ENCODE measurements around the gene CEACAM6. TPM values are rescaled to one million over a fixed set of nuclear protein-coding genes. Genes with fewer than 3 reads are reported as not detected.
"Not testable (repeated sequence)": the region's sequence is repeated elsewhere in the genome, so short reads cannot be mapped to it uniquely, and the experiment has no call there.

CEACAM6 gene
- polyA plus RNA-seq, 2 of the 4 experiments (the other 2 are of a cell fraction): 0.97 to 17.7 TPM

DNA sequence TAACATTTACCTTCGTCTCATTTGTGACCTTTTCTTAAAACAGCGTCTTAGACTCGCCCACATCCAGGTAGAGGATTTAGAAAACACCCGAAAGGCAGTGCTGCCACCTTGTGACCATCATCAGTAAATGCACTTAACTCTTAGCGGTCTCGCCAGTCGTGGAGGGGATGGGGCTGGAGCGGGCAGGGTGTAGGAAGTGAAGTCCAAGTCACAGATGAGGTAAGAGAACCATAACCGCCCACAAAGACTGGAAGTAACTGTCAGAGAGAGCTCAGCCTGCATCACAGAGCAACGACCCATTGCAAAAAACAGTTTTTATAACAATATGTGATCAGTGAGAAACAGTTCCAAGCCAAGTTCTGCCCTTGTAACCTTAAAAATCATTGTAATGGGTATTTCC is 30.3 kb downstream of the CEACAM6 start:
- CTCF ChIA-PET: interaction anchor here (0.6 to 19.2 kb wide), 48 partner anchors 9 to 343 kb away, joined by 3 to 474 read pairs (median 6); partner anchors contain the start of genes CEACAM3, CEACAM6 and ERICH4
- no peaks in the 10 kb centered on the region for H3K9me3 ChIP-seq
- FAIRE-seq: peak; percentile 100
- TF ChIP-seq PHF8 (IDR thresholded peaks at IDR 0.05; ENCODE audit: borderline replicate concordance, low read depth) (no peak), MAFK (IDR thresholded peaks at IDR 0.05; ENCODE audit: partially characterized antibody) (no peak), ZSCAN20 (CRISPR knock-in tag; IDR thresholded peaks at IDR 0.05) (no peak), POLR2A (IDR thresholded peaks at IDR 0.05; ENCODE audit: low read length) (no peak), RAD21 (conservative IDR thresholded peaks at IDR 0.05 in 1 of 2, IDR thresholded peaks at IDR 0.05 in 1 of 2) (peak; percentile 80 to 88), KDM1A (IDR thresholded peaks at IDR 0.05; ENCODE audit: low read depth) (no peak), HEYL (CRISPR knock-in tag; IDR thresholded peaks at IDR 0.05) (no peak), CHD2 (IDR thresholded peaks at IDR 0.05; ENCODE audit: low read length, partially characterized antibody) (no peak), FOSB (CRISPR knock-in tag; IDR thresholded peaks at IDR 0.05) (no peak), MAZ (IDR thresholded peaks at IDR 0.05; ENCODE audit: borderline replicate concordance, low read depth, low read length) (no peak), ZC3H11A (IDR thresholded peaks at IDR 0.05) (no peak), RNF2 (IDR thresholded peaks at IDR 0.05; ENCODE audit: borderline replicate concordance, low read depth) (no peak), SMC3 (IDR thresholded peaks at IDR 0.05) (peak; percentile 59)
- TF ChIP-seq, protein P1, sequence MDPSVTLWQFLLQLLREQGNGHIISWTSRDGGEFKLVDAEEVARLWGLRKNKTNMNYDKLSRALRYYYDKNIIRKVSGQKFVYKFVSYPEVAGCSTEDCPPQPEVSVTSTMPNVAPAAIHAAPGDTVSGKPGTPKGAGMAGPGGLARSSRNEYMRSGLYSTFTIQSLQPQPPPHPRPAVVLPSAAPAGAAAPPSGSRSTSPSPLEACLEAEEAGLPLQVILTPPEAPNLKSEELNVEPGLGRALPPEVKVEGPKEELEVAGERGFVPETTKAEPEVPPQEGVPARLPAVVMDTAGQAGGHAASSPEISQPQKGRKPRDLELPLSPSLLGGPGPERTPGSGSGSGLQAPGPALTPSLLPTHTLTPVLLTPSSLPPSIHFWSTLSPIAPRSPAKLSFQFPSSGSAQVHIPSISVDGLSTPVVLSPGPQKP (IDR thresholded peaks at IDR 0.05; ENCODE audit: low read depth, low read length): no peak
- TF ChIP-seq, protein P2, sequence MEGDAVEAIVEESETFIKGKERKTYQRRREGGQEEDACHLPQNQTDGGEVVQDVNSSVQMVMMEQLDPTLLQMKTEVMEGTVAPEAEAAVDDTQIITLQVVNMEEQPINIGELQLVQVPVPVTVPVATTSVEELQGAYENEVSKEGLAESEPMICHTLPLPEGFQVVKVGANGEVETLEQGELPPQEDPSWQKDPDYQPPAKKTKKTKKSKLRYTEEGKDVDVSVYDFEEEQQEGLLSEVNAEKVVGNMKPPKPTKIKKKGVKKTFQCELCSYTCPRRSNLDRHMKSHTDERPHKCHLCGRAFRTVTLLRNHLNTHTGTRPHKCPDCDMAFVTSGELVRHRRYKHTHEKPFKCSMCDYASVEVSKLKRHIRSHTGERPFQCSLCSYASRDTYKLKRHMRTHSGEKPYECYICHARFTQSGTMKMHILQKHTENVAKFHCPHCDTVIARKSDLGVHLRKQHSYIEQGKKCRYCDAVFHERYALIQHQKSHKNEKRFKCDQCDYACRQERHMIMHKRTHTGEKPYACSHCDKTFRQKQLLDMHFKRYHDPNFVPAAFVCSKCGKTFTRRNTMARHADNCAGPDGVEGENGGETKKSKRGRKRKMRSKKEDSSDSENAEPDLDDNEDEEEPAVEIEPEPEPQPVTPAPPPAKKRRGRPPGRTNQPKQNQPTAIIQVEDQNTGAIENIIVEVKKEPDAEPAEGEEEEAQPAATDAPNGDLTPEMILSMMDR (IDR thresholded peaks at IDR 0.05): peak; percentile 99
- TF ChIP-seq, protein P3, sequence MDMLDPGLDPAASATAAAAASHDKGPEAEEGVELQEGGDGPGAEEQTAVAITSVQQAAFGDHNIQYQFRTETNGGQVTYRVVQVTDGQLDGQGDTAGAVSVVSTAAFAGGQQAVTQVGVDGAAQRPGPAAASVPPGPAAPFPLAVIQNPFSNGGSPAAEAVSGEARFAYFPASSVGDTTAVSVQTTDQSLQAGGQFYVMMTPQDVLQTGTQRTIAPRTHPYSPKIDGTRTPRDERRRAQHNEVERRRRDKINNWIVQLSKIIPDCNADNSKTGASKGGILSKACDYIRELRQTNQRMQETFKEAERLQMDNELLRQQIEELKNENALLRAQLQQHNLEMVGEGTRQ (IDR thresholded peaks at IDR 0.05): no peak
- H3K4me1 ChIP-seq: peaks cover 5% of the 10 kb centered on the region; the same call in 1 of the 3 replicates
- H3K4me3 ChIP-seq: no peak overlapping the region
- peak overlapping the region; percentile 45 for H3K4me2 ChIP-seq
- WGBS (ENCODE audit: missing lambda C conversion rate): 3% methylated on average over 10 of the region's 10 CpGs
- POLR2A ChIA-PET: no interaction called here
- DNase-seq (ENCODE audit: low read depth in 1 of 2, low spot score in 1 of 2): peak; percentile 93 to 99
- H3K27ac ChIP-seq: no peak overlapping the region
- ATAC-seq: peak; percentile 74 to 92

DNA sequence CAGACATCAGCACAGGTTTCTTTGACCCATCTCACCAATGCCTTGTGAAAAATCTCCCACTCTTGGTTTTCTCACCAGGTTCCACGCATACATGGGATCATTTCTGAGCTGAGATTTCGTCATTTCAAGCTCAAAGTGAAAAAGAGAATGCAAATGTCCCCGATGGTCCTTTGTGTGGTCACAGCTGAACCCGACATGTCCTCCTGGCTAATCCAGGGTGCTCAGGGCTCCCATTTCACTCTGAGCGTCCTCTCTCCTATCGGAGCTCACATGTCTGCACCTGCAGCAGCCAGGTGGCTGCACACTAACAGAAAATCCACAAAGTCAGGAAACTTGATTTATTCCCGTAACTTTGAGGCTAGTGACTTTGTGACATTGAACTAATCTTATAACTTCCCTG is 31.7 kb downstream of the CEACAM6 start:
- no peak overlapping the region for H3K27ac ChIP-seq
- FAIRE-seq: no peak
- TF ChIP-seq TP53 (CRISPR knock-in tag; IDR thresholded peaks at IDR 0.05): no peak
- TF ChIP-seq, protein P4, sequence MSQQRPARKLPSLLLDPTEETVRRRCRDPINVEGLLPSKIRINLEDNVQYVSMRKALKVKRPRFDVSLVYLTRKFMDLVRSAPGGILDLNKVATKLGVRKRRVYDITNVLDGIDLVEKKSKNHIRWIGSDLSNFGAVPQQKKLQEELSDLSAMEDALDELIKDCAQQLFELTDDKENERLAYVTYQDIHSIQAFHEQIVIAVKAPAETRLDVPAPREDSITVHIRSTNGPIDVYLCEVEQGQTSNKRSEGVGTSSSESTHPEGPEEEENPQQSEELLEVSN (IDR thresholded peaks at IDR 0.05; ENCODE audit: borderline replicate concordance, low read depth): no peak
- TF ChIP-seq NPAS2 (CRISPR knock-in tag; IDR thresholded peaks at IDR 0.05; ENCODE audit: borderline replicate concordance): no peak
- TF ChIP-seq KDM5A (IDR thresholded peaks at IDR 0.05): no peak
- TF ChIP-seq, protein P1 (IDR thresholded peaks at IDR 0.05; ENCODE audit: low read depth, low read length): no peak
- TF ChIP-seq SMC3 (IDR thresholded peaks at IDR 0.05): no peak
- no peak for TF ChIP-seq POLR2AphosphoS2 (conservative IDR thresholded peaks at IDR 0.05; ENCODE audit: low read length)
- CTCF ChIA-PET: interaction anchor here (0.7 to 19.2 kb wide), 18 partner anchors 8 to 223 kb away, joined by 3 to 474 read pairs (median 10); partner anchors contain the start of genes CEACAM3 and CEACAM6
- H3K9me3 ChIP-seq: no peaks in the 10 kb centered on the region
- POLR2A ChIA-PET: no interaction called here
- no peak for DNase-seq (ENCODE audit: low read depth in 1 of 2, low spot score in 1 of 2)
- no peak for ATAC-seq
- H3K4me3 ChIP-seq: no peak overlapping the region
- peaks cover 5% of the 10 kb centered on the region; the same call in 1 of the 3 replicates for H3K4me1 ChIP-seq
- 32% methylated on average over 7 of the region's 7 CpGs for WGBS (ENCODE audit: missing lambda C conversion rate)
- H3K4me2 ChIP-seq: no peak overlapping the region

DNA sequence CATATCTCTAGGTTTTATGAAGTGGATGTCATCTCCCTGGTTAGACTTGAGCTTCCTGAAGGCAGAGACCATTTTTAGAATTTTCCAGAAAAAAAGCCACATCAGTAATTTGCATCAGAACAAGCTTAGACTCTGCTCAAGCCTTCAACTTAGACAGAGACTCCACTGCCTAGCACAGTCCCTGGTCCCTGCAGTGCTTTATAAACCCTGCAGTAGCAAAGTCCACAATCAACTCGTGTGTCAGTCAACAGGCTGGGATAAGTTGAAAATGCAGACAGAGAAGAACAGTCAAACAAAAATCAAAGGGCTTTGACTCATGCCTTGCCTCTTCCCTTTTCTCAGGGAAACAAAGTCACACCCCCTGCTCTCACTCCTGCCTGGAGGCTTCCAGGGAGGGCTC is 33.2 kb downstream of the CEACAM6 start:
- FAIRE-seq: peak; percentile 96
- ATAC-seq; H3K27ac ChIP-seq; H3K4me2 ChIP-seq; DNase-seq (ENCODE audit: low read depth in 1 of 2, low spot score in 1 of 2); H3K4me3 ChIP-seq; POLR2A ChIA-PET; H3K9me3 ChIP-seq: not testable (repeated sequence)
- no CpG with 5 or more reads among the region's 1 CpG for WGBS (ENCODE audit: missing lambda C conversion rate)
- CTCF ChIA-PET: interaction anchor here (0.6 to 10.0 kb wide), 4 partner anchors 31 to 147 kb away, joined by 3 to 196 read pairs (median 83); partner anchors contain the start of gene CEACAM6
- peaks cover 11% of the 10 kb centered on the region; the same call in 1 of the 3 replicates for H3K4me1 ChIP-seq

DNA sequence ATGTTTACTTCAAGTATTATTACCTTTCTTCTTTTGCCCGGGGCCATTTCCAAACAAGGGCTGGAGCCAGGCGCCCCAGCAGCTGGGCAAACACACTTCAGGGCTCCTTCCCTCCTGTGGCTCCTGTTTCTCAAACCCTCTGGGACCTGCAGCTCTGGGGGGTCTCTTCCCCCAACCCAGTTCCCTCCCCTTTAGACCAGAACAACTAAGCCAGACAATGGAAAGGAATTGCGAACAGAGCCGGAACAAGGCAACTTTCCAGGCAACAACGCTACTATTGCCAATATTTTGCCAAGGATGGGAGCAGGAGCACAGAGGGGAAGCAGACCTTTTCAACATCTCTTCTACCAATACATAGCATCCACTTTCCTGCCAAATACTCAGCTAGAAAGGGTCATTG is 33.7 kb downstream of the CEACAM6 start:
- not testable (repeated sequence) for H3K4me2 ChIP-seq; H3K27ac ChIP-seq; ATAC-seq; H3K9me3 ChIP-seq; DNase-seq (ENCODE audit: low read depth in 1 of 2, low spot score in 1 of 2); H3K4me3 ChIP-seq; FAIRE-seq
- WGBS (ENCODE audit: missing lambda C conversion rate): 69% methylated on average over 3 of the region's 5 CpGs
- POLR2A ChIA-PET: interaction anchor here (0.6 kb wide), 1 partner anchor 11 kb away, joined by 3 read pairs; no protein-coding TSS in a partner anchor
- CTCF ChIA-PET: interaction anchor here (0.6 to 10.0 kb wide), 9 partner anchors 11 to 148 kb away, joined by 3 to 196 read pairs (median 4); partner anchors contain the start of gene CEACAM6
- H3K4me1 ChIP-seq: peaks cover 11% of the 10 kb centered on the region; the same call in 1 of the 3 replicates
